Measurements from ENCODE around the gene FNDC3B. TPM values are rescaled to one million over a fixed set of nuclear protein-coding genes. Genes with fewer than 3 reads are reported as not detected.
"Not testable (repeated sequence)": the region's sequence is repeated elsewhere in the genome, so short reads cannot be mapped to it uniquely, and the experiment has no call there.

Gene FNDC3B
- total RNA-seq (100 to 1,000 TPM in 5 of 7 donors, 10 to 100 TPM in 2; 93.2 to 198 (median 110) TPM), polyA plus RNA-seq (10 to 100 TPM; 22.1 to 75.2 TPM)
- long read RNA-seq, donor 1, full-length matches to known transcripts, result 3 of 38 reads
- long read RNA-seq, donor 1, partial matches to known transcripts, result 18 of 38 reads
- long read RNA-seq, donor 1, other reads (novel, unspliced or antisense), result 17 of 38 reads
- long read RNA-seq, donor 2, partial matches to known transcripts, result 8 of 8 reads
- long read RNA-seq, donor 2, other reads (novel, unspliced or antisense), result 0 of 8 reads
- long read RNA-seq, donor 3, full-length matches to known transcripts, result 66 of 140 reads
- long read RNA-seq, donor 3, partial matches to known transcripts, result 41 of 140 reads
- long read RNA-seq, donor 3, other reads (novel, unspliced or antisense), result 33 of 140 reads

DNA sequence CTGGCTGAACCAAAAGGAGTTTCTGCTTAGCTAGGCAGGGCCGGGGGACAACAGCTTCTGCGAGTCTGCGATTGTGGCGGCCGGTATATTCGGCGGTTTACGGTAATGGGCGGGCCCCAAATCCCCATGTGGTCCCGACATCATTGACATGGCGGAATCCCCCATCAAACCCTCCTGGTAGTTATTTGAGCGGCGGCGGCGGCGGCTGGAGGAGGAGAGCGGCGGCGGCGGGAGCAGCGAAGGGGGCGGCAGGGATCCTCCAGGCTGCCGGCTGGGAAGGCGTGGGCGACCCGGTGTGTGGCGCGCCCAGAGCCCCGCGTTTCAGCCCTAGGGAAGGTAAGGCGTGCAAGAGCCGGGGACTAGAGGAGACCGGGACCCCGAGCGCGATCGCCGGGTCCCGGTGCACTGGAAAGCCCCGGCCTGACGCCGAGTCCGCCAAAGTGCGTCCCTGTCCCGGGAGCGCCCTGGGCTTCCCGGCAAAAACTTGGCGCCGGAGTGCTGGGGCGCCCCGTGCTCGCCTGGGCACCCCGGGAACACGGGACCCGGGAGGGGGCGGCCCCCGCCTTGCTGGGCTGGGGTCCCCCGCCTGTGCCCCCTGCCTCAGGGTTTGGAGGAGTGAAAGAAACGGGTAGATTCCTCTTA is at the start of gene FNDC3B:
Gene FNDC3B (plus strand): TSS at position 143 of the 642 bp plus-strand sequence. CDS start 72,902 bp downstream, outside the sequence.
- no peaks in the 10 kb centered on the region for H3K27me3 ChIP-seq
- WGBS, 3 donors, result 0% methylated on average over 41 to 59 of the region's 59 CpGs
- peak within 1 kb of the TSS; percentile 97 for H3K27ac ChIP-seq
- peaks cover 7% of the 10 kb centered on the region for H3K4me1 ChIP-seq (ENCODE audit: insufficient read depth)
- intact Hi-C loops (cut with DNase I), result loop anchor here (5.0 to 10.0 kb wide), 7 partner anchors 85 to 293 kb away; partner anchors contain the start of gene TMEM212 (in 2 of the 4)
- no peaks in the 10 kb centered on the region for H3K9me3 ChIP-seq
- H3K36me3 ChIP-seq, result no peaks in the 10 kb centered on the region
- peak; percentile 91 to 96 (median 94) for DNase-seq
- TF ChIP-seq, protein P1, sequence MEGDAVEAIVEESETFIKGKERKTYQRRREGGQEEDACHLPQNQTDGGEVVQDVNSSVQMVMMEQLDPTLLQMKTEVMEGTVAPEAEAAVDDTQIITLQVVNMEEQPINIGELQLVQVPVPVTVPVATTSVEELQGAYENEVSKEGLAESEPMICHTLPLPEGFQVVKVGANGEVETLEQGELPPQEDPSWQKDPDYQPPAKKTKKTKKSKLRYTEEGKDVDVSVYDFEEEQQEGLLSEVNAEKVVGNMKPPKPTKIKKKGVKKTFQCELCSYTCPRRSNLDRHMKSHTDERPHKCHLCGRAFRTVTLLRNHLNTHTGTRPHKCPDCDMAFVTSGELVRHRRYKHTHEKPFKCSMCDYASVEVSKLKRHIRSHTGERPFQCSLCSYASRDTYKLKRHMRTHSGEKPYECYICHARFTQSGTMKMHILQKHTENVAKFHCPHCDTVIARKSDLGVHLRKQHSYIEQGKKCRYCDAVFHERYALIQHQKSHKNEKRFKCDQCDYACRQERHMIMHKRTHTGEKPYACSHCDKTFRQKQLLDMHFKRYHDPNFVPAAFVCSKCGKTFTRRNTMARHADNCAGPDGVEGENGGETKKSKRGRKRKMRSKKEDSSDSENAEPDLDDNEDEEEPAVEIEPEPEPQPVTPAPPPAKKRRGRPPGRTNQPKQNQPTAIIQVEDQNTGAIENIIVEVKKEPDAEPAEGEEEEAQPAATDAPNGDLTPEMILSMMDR (IDR thresholded peaks at IDR 0.05), result no peak
- TF ChIP-seq EP300 (IDR thresholded peaks at IDR 0.05) (peak; percentile 64), POLR2A (IDR thresholded peaks at IDR 0.05) (peak; percentile 88)
- peak within 1 kb of the TSS; percentile 91 for H3K4me3 ChIP-seq

- H3K4me1 ChIP-seq (ENCODE audit: insufficient read depth); H3K27me3 ChIP-seq; H3K4me3 ChIP-seq; H3K36me3 ChIP-seq; intact Hi-C loops (cut with DNase I); H3K27ac ChIP-seq; DNase-seq; H3K9me3 ChIP-seq: not testable (repeated sequence)
- WGBS, 3 donors, result 94 to 98% (median 96%) methylated on average over 3 of the region's 3 CpGs
Measured at GRCh38 chr3:171990239-171990638, 49.1 kb upstream of the FNDC3B start.

DNA sequence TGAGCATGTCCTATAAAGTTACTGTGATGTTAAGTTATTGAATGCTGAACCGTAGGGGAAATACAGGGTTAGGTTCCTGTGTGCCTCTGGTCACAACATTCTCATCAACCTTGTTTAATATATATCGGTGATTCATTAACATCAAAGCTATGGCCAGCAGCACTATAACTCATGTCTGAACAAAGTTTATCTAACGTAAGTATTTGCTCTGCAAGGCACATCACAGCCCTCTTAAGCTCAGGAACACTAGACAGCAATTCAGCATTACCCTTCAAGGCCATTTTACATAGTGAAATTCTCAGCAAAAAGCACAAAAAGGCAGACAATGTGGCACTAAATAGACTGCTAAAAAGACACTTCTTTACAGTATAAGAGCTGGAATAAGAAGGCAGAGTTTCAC is 48.2 kb upstream of the FNDC3B start:
- H3K27me3 ChIP-seq, result no peaks in the 10 kb centered on the region
- TF ChIP-seq, protein P1 (IDR thresholded peaks at IDR 0.05), result no peak
- TF ChIP-seq EP300 (IDR thresholded peaks at IDR 0.05) (no peak), POLR2A (IDR thresholded peaks at IDR 0.05) (no peak)
- H3K9me3 ChIP-seq, result no peaks in the 10 kb centered on the region
- H3K36me3 ChIP-seq, result no peaks in the 10 kb centered on the region
- no peak overlapping the region for H3K27ac ChIP-seq
- 79 to 91% (median 82%) methylated on average over 3 of the region's 3 CpGs for WGBS, 3 donors
- DNase-seq, result no peak
- intact Hi-C loops (cut with DNase I), result no loop called here
- no peaks in the 10 kb centered on the region for H3K4me1 ChIP-seq (ENCODE audit: insufficient read depth)
- no peak overlapping the region for H3K4me3 ChIP-seq

- Histone ChIP-seq H3K36me3 (no peaks in the 10 kb centered on the region), H3K27me3 (no peaks in the 10 kb centered on the region), H3K4me1 (ENCODE audit: insufficient read depth) (no peaks in the 10 kb centered on the region), H3K4me3 (no peak overlapping the region), H3K9me3 (no peaks in the 10 kb centered on the region), H3K27ac (no peak overlapping the region)
- intact Hi-C loops (cut with DNase I), result loop anchor here in 1 of 4 donors (2.0 kb wide), 1 partner anchor 20 kb away; no protein-coding TSS in a partner anchor
- no peak for TF ChIP-seq EP300 (IDR thresholded peaks at IDR 0.05)
- TF ChIP-seq, protein P1 (IDR thresholded peaks at IDR 0.05), result no peak
- TF ChIP-seq POLR2A (IDR thresholded peaks at IDR 0.05), result no peak
- 28 to 42% (median 37%) methylated on average over 3 of the region's 3 CpGs for WGBS, 3 donors
- DNase-seq, result no peak
Measured at GRCh38 chr3:171994646-171995428, 44.5 kb upstream of the FNDC3B start.
